SK-N-SH (cell line): ENCODE results near the gene SCGN.

Experiments used
- EP300 ChIP-seq, 2 experiments: IDR thresholded peaks; 2 replicates each; pipeline versions ENCODE4 v1.4.0 to v1.6.1; 2012; ENCODE audit warnings: borderline replicate concordance in 1 of 2, low read depth in 1 of 2, low read length in 1 of 2
- EZH2phosphoT487 ChIP-seq: fragments of 200-600 bp; sonication (generic); IDR thresholded peaks from 2 replicates; pipeline ENCODE4 v1.6.1; 2017; ENCODE audit warnings: low read depth, mixed run types, mild to moderate bottlenecking, antibody characterized with exemption, moderate library complexity, borderline replicate concordance
- FOXM1 ChIP-seq: IDR thresholded peaks from 2 replicates; pipeline ENCODE4 v1.4.0; 2012; ENCODE audit warnings: low read depth, mild to moderate bottlenecking
- GATA2 ChIP-seq: sonication (generic); formaldehyde crosslinking; IDR thresholded peaks from 2 replicates; pipeline ENCODE4 v1.5.0; 2020; ENCODE audit warnings: mild to moderate bottlenecking, missing genetic modification reagents
- NRF1 ChIP-seq: IDR thresholded peaks from 2 replicates; pipeline ENCODE4 v1.6.1; 2012; ENCODE audit warnings: low read depth, mild to moderate bottlenecking, low read length
- POLR2AphosphoS5 ChIP-seq: IDR thresholded peaks from 2 replicates; pipeline ENCODE4 v1.6.1; 2012; ENCODE audit warnings: low read depth, low read length
- TF ChIP-seq, protein P1 (sequence below): fragments of 200-600 bp; sonication (generic); IDR thresholded peaks from 2 replicates; pipeline ENCODE4 v1.6.1; 2017; ENCODE audit warnings: antibody characterized with exemption, mild to moderate bottlenecking, moderate library complexity
- TF ChIP-seq, protein P2 (sequence below): IDR thresholded peaks from 2 replicates; pipeline ENCODE4 v1.4.0; 2012; ENCODE audit warnings: low read depth
- TF ChIP-seq, protein P3 (sequence below): IDR thresholded peaks from 2 replicates; pipeline ENCODE4 v1.6.1; 2012; ENCODE audit warnings: mild to moderate bottlenecking, low read depth, low read length, moderate library complexity

DNA sequence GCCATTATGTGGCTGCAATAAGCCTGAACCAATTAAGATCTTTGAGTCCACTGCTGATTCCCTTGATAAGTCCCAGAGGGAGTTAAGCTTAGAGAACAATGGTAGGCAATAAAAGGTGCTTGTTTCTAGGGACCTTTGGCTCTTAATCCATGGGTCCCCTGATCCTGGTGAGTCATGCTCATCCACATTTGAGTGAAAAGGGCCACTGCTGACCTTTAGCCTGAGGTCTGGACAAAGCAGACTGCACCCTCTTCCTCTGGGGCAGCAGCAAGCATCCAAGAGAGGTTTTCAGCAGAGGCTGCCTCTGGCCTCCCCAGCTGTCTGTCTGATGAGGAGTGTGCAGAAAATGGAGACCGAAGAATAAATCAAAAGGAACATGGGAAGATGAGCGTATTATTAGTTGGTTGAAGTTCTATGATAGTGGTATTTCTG, 16.1 kb upstream of the SCGN start:
- TF ChIP-seq GATA2 (CRISPR knock-in tag) (no peak), FOXM1 (no peak), EZH2phosphoT487 (no peak), POLR2AphosphoS5 (no peak), NRF1 (no peak), EP300 (IDR thresholded peaks at IDR 0.05; ENCODE audit: borderline replicate concordance in 1 of 2, low read depth in 1 of 2, low read length in 1 of 2) (no peak)
- TF ChIP-seq, protein P1, sequence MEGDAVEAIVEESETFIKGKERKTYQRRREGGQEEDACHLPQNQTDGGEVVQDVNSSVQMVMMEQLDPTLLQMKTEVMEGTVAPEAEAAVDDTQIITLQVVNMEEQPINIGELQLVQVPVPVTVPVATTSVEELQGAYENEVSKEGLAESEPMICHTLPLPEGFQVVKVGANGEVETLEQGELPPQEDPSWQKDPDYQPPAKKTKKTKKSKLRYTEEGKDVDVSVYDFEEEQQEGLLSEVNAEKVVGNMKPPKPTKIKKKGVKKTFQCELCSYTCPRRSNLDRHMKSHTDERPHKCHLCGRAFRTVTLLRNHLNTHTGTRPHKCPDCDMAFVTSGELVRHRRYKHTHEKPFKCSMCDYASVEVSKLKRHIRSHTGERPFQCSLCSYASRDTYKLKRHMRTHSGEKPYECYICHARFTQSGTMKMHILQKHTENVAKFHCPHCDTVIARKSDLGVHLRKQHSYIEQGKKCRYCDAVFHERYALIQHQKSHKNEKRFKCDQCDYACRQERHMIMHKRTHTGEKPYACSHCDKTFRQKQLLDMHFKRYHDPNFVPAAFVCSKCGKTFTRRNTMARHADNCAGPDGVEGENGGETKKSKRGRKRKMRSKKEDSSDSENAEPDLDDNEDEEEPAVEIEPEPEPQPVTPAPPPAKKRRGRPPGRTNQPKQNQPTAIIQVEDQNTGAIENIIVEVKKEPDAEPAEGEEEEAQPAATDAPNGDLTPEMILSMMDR = no peak
- TF ChIP-seq, protein P2, sequence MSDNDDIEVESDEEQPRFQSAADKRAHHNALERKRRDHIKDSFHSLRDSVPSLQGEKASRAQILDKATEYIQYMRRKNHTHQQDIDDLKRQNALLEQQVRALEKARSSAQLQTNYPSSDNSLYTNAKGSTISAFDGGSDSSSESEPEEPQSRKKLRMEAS = no peak
- TF ChIP-seq, protein P3, sequence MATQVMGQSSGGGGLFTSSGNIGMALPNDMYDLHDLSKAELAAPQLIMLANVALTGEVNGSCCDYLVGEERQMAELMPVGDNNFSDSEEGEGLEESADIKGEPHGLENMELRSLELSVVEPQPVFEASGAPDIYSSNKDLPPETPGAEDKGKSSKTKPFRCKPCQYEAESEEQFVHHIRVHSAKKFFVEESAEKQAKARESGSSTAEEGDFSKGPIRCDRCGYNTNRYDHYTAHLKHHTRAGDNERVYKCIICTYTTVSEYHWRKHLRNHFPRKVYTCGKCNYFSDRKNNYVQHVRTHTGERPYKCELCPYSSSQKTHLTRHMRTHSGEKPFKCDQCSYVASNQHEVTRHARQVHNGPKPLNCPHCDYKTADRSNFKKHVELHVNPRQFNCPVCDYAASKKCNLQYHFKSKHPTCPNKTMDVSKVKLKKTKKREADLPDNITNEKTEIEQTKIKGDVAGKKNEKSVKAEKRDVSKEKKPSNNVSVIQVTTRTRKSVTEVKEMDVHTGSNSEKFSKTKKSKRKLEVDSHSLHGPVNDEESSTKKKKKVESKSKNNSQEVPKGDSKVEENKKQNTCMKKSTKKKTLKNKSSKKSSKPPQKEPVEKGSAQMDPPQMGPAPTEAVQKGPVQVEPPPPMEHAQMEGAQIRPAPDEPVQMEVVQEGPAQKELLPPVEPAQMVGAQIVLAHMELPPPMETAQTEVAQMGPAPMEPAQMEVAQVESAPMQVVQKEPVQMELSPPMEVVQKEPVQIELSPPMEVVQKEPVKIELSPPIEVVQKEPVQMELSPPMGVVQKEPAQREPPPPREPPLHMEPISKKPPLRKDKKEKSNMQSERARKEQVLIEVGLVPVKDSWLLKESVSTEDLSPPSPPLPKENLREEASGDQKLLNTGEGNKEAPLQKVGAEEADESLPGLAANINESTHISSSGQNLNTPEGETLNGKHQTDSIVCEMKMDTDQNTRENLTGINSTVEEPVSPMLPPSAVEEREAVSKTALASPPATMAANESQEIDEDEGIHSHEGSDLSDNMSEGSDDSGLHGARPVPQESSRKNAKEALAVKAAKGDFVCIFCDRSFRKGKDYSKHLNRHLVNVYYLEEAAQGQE = no peak
